GM19438 (cell line): ENCODE measurements around the gene HCN3.

ENCODE experiments used
- ATAC-seq: cut with Tn5 transposase; IDR thresholded peaks from one replicate; pipeline ENCODE4 v1.9.1; 2021; ENCODE audit warnings: low read depth; ENCODE audit not compliant: unreplicated experiment

HCN3 gene

DNA sequence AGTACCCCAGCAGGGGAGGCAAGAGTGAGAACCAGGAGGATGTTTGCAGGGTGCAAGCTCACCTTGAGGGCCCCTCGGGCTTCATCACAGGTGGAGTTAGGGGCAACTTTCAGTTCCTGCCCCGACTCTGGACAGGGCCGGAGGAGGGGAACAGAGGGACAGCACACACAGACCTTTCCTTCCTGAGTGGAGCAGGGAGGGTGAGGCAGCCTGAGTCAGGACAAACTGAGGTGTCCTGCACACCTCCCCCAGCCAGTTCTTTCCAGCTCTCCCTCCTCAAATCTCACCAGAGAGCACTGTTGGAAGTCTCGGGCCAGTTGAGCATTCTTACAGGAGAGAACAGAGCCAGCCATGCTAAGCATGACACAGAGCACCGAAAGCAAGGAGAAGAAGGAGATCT, 23.5 kb upstream of the HCN3 start:
- ATAC-seq = no peak

DNA sequence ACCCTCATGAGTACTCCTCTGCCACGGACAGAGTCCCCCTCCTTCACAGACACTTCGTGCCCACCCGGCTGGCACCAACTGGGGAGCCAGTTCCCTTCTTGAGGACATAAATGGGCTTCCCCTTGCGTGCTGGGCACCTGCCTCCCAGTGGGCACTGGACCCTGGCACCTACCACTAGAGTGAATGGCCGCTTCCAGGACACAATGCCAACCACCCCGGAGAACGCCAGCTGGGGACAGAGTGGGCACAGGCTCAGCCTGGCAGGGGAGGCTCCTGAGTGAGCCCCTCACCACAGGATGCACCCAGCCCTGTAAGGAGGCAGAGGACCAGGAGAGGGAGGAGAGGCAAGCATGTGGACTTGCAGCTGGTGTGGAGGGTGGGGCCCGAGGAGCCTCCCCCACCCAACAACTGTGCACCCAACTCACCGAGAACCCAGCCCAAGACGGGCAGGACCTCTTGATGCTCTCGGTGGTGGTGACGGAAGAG, 23.0 kb upstream of the HCN3 start:
- no peak for ATAC-seq

DNA sequence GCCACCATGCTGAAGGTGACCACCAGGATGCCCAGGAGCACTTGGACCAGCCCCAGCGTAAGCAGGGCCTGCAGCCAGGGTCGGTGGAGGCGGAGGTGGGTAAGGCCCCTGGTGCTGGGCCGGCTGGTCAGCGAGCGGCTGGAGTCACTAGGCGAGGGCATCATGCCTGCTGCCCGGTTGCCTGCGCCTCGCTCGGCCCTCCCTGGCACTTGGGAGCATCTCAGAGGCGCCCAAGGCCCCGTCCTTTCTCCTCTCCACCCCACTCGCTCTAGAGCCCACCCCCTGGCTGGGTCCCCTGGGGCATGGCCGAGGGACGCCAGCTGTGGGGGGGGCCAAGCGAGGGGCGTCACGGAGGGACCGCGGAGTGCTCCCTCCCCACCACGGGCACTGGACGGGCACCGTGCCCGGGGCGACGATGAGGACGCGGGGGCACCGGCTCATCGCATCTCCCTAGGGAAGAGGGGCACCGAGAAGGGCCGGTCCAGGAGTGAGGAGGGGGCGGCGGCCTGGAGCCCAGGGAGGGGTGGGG, 22.5 kb upstream of the HCN3 start:
- no peak for ATAC-seq

DNA sequence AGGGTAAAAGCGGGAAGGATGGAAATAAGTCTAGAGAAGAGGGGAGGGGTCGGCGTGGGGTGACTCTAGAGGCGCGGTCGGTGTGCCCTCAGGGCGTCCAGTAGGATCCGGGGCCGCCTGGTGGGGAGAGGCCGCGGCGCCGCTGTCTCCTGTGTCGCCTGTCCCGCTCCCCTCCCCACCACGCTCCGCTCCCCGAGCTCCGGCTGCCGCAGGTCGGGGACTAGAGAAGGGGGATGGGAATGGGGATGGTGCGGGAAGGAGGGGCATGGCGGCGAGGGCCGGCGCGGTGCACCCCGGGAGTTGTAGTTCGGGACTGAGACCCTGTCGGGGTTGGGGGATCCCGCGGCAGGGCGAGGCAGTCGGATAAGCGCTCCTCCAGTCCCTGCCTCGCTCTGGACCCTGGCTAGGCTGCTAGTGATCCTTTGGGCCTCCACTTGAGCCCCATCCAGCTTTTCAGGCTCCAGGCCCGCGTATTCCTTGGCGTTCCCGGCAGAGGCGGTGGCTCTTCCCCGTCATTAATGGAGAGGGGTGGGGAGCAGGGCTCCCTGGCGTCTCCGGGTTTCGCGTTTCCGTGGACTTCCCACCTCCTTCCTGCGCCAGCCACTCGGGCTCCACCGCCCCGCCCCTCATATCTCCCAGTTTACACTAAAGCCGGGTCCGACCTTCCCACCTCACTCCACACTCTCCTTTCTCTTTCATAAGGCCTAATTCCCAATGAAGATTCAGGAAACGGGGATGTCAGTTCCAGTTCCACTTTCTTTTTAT, 21.8 kb upstream of the HCN3 start, which contains the start of gene ENTREP3:
Gene ENTREP3 (minus strand): TSS at position 241 of the 765 bp plus-strand sequence. CDS start 606 bp downstream, outside the sequence.
- ATAC-seq = no peak

DNA sequence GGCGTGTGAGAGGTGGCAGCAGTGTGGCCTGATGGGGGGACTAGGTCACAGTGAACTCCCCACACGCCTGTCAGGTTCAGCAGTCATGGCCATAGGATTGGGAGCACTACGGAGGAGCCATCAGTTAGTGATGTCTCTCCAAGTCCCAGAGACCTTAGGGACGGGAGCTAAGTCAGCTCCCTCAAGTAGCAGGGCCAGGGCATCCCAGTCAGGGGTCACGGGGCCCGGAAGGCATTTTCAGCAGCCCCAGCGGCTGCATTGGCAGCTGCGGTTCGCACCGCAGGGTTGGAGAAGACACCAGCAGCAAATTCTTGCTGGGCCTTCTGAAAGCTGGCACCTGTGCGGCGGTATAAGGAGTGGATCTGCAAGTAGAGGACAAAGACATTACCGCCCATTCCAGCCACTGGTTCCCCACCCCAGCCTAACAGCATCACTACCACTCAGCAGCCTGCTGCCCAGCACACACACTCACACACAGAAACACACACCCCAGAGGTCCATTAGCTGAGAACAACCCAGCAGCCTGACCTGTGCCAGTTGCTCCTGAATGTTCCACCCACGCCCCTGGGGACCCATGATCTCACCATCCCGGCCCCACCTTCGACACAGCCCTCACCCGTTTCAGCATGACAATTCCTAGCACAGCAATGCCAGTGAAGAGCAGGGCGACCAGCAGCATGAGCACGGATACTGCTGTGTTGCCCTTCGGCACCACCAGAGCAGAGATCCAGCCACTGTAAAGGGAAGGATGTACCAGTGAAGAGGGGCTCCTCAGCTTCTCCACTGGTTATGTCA, 21.0 kb upstream of the HCN3 start:
- ATAC-seq = no peak

DNA sequence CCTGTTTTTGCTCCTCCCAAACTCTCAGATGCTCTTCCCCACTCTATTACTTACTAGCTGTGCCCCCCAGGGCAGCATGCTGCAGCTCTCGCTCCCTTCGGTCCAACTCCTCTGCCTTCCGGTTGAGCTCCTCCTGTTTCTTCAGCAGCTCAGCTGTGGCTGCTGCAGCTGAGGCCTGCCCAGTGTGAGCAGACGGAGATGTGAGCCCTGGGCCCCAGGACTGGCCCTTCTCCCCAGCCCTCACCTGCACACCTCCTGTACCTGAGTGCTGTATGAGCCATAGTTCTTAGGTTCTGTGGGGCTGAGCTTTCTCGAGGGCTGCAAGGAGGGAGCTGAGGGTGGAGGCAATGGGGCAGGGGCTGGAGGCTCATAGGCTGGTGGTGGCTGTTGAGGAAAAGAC, 17.0 kb upstream of the HCN3 start:
- no peak for ATAC-seq

DNA sequence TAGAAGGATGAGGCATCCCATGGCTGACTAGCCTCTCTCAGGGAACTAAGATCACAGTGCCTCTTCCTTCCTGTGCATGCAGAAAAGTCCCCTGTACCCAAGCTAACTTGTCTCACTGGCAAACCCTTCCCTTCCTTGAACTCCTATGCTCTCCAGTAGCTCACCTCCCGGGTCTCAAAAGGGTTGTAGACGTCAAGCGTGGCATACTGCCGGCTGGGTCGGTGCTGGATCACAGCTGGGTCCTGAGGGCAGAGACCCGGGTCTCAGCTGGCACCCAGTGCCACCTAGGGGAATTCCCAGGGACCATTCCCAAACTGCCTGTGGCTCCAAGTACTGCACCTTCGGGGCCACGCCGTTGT, 15.8 kb upstream of the HCN3 start:
- ATAC-seq = peak; percentile 24

DNA sequence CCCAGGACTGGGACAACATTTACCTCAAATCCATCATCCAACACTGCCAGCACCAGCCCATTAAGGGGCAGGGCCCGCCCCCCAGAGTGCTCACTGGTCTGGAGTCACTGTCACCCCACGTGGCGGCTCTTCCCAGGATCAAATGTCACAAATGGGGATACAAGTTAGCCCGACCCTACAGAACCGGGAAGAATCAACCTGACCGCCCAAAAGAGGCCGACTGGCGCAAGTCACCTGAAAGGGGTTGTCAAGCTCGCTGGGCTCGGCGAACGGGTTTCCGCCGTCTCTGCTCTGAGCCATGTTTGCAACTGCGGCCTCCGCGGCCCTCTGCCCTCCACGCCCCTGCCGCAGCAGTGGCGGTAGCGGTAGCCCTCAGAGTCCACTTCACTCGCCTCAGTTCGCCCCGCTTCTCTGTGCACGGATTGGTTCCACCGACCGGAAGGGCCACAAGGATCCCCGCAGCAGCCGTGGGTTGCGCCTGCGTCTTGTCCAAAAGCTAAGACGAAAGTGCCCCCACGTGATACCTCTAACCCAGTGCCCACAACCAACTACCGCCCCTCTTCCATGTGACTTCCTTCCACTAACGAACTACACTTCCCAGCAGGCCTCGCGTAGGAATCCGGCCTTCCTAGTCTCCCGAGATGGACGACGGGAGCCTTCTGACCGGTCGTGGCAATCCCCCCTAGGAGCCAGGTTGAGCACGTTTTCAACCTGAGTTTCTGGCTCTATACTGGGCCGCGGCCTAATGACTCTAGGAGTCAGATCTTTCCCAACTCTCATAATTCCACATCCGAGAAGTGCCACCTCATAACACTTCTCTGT, 15.2 kb upstream of the HCN3 start, which contains the start of gene SCAMP3:
Gene SCAMP3 (minus strand): TSS at position 509 of the 822 bp plus-strand sequence. CDS start 209 bp downstream, at position 300.
- peak; percentile 81 for ATAC-seq

DNA sequence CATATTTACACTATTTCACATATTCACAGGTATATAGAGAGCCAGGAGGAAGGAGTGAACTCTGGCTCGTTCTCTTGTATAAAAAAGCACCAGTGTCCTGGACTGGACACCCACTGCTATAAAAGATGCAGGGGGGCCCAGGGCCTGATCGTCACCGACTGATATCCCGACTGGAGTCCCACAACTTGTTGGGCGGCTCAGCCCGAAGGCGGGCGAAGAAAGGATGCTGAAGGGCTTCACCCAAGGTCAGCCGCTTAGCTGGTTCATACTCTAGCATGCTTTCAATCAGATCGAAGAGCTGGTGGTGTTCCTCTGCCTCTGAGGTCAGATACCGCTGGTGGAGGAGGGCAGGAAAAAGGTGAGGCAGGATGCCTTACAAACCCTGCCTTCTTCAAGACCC, 14.2 kb upstream of the HCN3 start:
- ATAC-seq = no peak

DNA sequence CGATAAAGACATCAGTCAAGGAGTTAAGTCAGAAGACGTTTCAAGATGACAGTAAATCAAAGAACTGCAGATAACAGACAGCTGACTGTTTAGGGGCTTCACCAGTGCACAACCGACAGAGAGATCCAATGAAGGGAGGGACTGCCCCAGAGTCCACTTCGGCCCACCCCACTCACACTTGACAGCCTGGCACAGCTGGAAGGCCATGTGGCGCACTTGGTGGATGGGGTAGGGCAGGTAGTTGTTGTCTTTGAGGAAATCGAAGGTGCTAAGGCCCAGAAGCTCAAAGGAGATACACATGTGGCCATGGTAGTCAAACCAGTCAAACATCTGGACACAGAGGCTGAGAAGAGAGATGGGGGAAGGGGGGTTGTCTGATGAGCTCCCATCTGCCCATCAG, 10.7 kb upstream of the HCN3 start:
- no peak for ATAC-seq

DNA sequence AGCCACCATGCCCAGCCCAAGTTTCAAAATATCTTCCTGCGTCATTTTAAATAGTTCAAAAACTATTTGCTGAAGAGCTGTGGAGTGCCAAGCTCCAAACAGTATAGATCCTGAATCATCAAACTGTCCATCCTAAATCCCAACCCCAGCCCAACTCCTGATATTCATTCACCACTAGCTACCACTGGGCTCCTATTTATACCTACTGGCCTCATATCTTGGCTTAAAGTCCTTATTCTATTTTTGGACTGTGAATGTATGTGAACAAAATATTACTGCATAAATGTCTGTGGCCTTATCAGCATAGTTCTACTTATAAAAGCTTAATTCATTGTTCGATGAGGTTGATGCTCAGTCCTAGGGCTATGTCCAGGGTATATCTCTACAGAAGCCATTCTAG, 9.9 kb upstream of the HCN3 start:
- ATAC-seq = no peak

DNA sequence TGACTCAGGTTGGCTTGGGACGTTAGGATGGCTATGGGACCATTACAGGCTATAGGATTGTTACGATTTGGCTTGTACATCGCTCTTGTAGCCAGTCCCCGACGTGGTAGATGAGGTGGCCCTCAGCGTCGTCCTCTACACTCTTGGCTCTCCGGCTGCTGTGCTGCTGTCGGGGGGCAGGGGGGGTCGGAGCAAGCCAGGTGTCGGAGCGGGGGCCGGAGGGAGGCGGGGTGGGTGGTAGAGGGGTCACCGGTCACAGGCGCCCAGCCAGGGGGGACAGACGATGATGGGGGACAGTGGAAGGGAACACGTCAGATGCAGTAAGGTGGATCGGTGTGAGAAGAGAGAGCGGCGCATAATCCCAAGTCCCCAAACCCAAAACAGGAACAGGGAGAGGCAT, 8.6 kb upstream of the HCN3 start:
- ATAC-seq = no peak

DNA sequence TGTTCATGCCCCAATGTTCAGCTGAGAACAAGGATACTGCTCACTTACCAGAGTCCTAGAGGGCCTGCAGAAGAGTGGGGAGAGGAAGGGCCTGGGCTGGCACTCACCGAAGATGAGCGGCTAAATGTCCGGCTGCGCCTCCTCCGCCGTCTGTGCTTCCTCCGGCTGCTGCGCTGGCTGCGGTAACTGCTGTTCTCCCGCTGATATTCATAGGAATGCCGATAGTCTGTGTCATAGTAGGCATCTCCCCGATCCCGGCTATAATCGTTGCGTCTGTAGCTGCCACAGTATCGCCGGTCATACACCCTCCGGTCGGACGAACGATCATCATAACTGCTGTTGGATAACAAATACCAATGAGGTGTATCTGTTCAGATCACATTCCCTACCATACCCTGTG, 7.9 kb upstream of the HCN3 start:
- ATAC-seq = no peak

DNA sequence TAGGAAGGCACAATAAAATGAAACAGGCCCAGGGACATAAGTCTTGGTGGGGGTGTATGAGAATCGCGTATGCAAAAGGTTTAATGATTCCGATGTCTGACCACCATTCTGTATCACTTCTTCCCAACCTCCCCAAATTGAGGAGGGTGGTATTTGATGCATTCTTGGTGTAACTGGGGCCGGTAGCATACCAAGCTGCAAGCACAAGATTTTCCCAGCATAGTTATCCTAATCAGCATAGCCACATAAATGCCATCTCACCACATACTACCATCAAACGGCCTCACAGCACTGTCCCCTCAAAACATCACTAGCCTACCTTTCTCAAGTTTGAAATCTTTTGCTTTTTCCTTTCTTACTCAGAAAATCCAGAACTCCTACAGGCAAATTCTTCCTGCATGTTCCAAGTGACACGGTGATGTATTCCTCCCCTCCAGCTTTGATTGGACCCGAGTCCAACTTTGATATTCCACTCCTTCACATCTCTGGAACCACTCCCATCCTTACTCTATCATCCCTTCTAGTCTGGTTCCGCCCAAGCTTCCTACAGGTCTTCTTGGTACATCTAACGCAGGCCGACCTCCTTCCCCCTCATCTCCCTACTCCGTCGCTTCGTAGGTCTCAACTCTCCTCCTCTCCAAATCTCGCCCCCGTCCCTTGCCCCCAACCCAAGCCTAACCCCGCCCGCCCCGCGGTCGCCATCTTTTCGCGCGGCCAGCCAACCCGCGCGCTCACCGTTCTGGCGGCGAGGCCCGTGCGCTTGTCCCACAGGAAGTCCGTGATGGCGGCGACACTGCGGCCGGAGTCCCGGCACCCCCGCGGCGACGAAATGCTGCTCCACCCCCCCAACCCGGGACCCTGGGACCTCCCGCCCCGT, 4.6 kb upstream of the HCN3 start:
- peak; percentile 41 for ATAC-seq

DNA sequence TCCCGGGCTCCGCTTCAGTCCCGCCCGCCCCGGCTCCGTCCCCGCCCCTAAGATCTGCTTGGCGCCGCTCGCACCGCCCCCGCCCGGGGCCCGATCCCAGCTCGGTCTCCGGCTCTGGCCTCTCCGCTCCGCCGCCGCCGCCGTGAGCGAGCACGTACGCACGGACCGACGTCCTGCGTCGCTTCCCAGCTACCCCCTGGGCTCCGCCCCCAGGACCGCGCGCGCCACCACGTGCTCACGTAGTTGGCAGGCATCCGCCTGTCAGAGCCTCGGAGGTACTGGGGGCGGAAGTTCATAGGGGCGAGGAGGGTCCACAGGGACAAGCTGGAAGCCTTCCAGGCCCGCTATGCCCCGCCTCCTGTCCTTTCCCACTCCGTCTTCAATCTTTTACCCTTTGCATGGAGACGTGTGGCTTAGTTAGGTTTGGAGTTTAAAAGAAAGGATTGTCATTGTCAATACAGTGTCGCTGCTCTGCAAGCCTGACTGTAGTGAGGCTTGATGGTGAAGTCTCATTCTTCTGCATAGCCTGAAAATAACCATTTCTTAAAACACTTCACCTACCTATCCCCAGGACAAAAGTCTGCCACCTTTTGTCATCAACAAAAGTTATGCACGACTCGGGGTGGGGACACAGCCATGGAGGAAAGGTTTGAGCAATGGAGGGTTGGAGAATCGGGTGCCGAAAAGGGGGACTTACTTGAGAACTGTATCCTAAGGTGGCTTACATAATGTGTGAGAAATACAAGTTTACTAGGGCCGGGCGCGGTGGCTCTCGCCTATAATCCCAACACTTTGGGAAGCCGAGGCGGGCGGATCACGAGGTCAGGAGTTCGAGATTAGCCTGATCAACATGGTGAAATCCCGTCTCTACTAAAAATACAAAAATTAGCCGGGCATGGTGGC, 3.7 kb upstream of the HCN3 start, which contains the start of gene CLK2:
Gene CLK2 (minus strand): TSS at position 162 of the 903 bp plus-strand sequence. CDS start 2,527 bp downstream, outside the sequence.
- ATAC-seq = peak; percentile 68

DNA sequence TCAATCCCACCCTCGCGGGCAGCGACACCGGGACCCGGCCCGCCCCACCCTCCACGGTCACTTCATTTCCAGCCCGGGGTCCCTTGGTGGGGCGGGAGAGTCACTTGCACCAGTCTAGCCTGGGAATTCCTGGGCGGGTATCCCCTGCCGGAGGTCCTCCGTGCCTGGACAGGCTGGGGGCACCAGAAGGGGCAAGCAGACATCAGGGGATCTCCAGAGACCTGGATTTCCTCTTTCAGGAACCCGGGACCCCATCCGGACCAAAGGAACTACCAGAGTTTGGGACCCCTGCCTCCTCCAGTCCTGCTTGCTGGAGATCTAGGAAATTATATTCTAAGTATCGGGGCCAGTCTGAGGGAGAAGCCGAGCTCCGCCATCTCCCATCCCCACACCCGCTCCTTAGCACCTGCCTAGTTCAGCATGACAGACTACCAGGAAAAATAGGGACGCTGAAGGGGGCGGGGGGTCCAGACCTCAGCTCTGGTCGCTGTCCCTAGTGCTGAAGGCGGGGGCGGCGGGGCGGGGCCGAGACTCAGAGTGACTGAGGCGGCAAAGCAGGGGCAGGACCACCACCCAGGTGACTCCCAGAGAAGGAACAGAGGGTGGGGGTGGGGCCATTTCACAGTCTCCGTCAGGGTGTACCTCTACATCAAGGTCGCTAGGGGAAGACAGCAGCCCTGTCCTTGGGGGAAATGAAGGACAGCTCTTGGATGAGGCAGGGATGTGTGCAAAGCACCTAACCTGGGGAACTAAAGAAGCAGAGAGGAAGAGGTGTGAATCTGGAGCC, 832 bp downstream of the HCN3 start:
- no peak for ATAC-seq

DNA sequence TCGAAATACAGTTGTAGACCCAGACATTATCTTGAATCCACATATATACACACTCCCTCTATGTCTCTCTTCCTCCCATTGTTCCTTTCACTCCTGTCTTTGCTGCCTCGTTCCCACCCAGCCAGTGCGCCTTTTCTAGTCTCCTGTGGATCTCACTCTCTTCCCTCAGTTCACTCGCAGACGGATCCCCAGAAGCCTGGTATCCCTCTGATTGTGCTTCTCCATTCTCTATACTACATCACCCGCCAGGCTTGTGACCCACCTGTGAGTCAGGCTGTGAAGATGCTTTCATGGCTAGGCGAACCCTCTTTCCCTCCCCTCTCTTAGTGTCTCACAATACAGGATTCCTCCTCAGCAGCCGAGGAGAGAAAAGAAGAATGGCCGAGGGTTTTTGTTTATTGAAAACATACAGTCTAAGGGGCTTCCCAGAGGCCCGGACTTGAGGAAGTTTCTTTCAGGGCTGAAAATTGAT, 1.5 kb downstream of the HCN3 start:
- no peak for ATAC-seq

DNA sequence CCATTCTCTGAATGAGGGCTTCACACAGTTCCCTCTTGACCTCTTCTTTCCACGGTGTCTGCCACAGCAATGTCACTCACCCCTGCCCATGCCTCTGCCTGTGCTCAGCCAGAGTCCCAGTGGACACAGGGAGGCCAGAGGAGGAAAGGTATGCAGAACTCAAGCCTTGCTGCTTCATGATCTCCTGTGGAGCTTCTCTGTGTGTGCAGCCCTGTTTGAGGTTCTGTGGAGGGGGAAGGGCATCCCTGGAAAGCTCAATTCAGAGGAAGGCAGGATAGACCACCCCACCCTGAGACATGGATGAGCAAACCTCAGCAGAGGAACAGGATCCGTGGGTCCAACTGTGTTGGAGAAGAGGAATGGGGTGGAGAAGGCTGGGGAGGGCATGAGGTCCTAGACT, 2.0 kb downstream of the HCN3 start:
- ATAC-seq = no peak
